ENCODE data around the gene LRTM1.

LRTM1 gene

DNA sequence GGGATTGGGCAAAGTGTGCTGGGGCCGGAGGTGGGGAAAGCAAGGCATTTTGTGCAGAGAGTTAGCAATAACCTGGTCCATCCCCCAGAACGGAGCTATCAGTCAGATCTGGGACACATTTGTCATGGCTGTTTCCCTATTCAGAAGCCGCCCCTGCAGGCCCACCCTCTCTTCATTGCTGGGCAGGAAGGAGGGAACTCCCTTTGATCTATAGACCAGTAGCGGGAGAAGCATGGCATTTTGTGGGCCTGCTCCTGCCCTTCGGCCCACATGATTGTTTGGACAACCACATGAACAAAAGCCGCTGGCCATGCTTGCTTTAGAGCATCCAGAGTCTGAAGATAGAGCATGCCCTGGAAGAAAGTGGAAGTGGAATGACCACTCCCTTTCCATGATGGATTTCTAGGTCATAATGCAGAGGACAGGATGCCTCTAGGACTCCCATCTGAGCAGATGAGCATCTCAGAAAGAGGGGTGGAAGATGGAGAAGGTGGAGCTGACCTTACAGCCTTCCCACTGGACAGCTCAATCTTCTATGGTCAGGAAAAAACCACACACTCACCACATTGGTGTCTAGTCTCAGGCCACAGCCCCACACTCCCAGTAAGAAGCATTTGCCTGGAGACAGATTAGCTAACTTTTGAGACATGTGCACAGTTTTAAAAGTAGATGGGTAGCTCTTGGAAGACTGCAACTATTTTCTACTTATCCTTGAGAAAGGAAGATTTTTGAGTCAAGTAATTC lies 11.9 kb upstream of the LRTM1 start:
- ATAC-seq (no peak), DNase-seq (no peak)

GRCh38 chr3:54936561-54936960 lies 8.7 kb upstream of the LRTM1 start:
- no peak for DNase-seq
- no peak for ATAC-seq

- no peak for ATAC-seq
- DNase-seq, result no peak
Observed at GRCh38 chr3:54935869-54936268, 8.0 kb upstream of the LRTM1 start.

DNA sequence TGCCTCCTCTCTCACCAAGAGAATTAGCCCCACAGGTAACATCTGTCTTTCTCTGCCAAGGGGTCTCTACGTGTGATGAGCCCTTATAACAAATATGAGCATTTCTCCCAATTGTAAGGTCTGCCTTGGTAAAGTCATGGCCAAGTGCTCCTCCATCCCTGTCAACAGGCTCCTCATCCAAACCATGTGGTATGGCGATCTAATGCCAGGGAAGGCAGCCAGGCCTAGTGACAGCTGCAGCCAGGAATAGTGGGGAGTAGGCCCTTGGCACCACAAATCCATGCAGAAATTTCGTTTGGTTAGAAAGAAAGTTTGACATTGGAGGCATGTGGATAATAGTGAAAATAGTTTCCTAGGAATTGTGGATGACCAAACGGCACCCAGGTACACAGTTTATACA lies 4.7 kb upstream of the LRTM1 start:
- ATAC-seq (no peak), DNase-seq (no peak)

- no peak for DNase-seq
- no peak for ATAC-seq
Observed at GRCh38 chr3:54931182-54931581, 3.3 kb upstream of the LRTM1 start.

GRCh38 chr3:54918516-54918915 lies 9.3 kb downstream of the LRTM1 start:
- DNase-seq, result no peak
- no peak for ATAC-seq

- DNase-seq, result no peak
- ATAC-seq, result no peak
Observed at GRCh38 chr3:54917862-54918261, 10.0 kb downstream of the LRTM1 start.

GRCh38 chr3:54917174-54917573 lies 10.7 kb downstream of the LRTM1 start:
- no peak for ATAC-seq
- no peak for DNase-seq

GRCh38 chr3:54916732-54917131 lies 11.1 kb downstream of the LRTM1 start:
- no peak for DNase-seq
- no peak for ATAC-seq

DNA sequence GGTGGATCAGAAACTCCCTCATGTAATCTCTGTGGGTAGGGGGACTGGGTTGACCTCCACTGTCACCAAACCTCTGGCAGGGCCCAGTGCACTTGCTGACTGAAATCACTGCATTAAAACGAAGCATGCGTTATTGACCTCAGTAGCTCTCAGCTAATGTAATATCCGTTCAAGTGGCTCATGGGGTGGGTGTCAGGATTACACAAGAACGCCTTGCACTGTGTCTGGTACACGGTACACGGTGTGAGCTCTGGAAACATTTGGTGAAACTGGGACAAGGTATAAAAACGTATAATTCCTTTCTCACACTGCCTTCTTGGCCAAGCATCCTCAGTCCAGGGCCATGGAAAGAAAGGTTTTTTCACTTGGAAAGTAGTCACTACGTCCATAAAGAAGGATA lies 11.9 kb downstream of the LRTM1 start:
- DNase-seq (no peak), ATAC-seq (no peak)

GRCh38 chr3:54915181-54915580 lies 12.7 kb downstream of the LRTM1 start:
- DNase-seq, result no peak
- ATAC-seq, result no peak

DNA sequence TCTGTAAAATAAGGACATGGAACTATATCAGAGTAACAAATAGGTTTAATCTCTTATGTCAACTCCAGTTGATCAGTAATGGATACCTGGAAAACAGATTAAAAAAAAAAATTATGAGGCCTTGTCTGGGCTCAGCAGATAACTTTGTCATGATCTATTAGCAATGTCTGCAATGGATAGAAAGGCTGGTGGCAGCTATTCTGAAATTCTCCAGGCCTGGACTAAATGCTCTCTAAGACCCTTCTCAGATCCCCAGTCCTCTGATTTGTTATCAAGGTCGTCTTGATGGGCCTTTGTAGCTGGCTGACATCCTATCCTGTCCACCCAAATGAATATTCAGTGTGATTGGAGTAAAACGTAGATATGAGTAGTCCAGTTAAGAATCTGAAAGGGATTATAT lies 13.7 kb downstream of the LRTM1 start:
- DNase-seq (no peak), ATAC-seq (no peak)

GRCh38 chr3:54909191-54909590 lies 18.7 kb downstream of the LRTM1 start:
- ATAC-seq (no peak), DNase-seq (no peak)

- ATAC-seq (no peak), DNase-seq (no peak)
Observed at GRCh38 chr3:54906763-54907162, 21.1 kb downstream of the LRTM1 start.

DNA sequence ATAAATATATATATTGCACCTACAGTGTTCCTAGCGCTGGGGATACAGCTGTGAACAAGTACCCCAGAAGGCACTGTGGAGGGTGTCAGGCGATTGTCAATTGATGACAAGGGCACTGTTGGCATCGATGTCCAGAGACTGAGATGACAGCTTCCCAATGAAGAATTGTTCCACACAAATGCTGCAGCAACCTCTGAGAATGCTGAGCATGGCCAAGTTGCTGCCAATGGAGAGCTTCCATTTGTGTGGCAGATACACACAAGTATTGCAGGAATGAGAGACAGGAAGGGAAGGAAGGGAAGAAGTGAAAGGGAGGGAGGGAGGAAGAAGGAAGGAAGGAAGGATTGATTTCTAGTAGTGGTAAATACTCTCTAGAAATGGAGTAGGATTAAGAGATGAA lies 21.9 kb downstream of the LRTM1 start:
- ATAC-seq, result no peak
- DNase-seq, result no peak

DNA sequence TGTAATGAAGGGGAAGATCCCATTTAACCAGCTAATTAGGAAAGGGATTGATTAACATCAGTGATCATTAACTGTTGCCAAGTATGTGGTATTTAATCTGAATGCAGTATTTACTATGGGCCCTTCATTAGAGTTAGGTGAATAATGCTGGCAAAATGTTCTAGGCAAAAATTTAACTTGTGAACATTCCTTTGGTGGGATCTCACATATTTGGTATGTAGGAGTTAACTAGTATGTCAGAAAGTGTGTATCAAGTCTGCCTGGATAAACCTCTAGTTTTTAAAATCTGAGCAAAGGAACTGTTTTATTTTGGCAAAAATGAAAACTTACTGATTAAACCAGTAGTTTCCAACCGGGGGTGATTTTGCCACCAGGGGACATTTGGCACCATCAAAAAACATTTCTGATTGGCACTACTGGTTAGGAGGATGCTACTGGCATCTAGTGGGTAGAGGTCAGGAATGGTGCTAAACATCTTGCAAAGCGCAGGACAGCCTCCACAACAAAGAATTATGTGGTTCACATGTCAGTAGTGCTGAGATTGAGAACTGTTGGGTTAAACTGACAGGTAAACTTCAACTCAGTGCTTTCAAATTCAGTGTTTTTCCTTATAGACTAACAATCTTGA lies 22.5 kb downstream of the LRTM1 start:
- no peak for ATAC-seq

DNA sequence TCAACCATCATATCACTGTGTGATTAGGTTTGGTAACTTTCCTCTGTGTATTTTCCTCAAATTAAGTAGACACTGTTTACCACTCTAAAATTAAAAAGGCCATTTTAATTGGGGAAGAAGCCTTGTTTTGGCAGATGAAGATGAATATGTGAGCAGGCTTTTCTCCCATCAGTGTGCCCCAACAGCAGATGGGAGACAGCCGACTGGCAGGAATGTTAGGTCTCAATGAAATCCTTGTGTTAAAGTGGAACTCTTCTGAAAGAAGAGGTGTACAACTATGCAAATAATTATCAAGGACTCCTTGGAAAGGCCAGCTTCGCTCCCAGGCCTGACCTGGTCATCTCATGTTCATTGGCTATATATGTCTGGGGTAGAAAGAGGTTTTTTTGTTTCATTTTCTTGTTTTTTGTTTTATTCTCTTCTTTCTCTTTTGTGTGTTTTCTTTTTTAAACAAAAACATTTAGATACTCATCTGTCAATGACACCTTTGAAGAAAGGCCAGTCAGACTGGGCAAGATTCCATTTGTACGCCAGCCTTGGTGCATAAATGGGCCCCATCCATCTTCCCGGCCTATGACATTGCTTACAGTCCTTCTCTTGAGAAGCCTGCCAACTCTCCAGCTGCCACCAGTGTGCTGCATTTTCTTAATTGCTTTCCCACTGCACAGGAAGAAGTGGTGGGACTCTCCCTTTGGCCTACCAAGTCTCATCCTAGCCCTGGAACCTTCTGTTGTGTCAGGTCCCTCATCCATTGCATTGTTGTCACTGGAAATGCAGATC lies 25.8 kb downstream of the LRTM1 start:
- DNase-seq, result no peak
- no peak for ATAC-seq

More for the DNA sequence above, 22.5 kb downstream of the LRTM1 start:
- no peak for DNase-seq

DNA sequence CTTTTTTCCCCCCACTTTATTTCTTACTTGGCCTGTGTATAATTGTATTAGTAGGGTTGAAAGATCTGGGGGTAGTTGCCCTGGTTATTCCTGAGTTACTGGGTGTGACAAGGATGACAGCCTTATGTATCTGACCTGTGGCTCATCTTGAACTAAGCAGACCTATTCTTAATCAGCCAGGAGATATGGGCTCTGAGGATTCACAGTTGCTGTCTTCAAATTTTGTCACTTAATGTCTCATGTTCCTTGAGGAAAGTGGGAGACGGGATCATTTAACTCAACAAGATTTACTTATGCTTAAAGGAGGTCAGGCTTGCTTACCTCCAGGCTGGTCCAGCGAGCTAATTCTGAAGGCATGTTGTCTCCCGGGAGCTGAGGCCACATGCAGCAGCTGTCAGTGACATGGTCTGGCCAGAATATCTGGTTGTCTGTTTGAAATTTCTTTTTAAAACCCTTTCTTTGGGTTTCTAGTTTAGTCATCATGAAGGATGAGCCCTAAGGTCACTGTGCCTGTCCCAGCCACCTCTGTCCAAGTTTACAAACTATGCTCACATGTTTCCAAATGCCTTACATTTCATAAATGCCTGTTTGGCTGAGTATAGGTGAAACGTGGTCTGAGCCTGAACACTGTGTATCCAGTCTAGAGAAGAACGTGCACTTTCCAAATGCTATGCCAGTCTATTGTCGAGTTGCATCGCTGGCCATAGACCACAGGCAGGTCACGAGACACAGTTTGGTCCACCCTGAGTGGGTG lies 26.8 kb downstream of the LRTM1 start:
- DNase-seq, result no peak
- ATAC-seq, result no peak

DNA sequence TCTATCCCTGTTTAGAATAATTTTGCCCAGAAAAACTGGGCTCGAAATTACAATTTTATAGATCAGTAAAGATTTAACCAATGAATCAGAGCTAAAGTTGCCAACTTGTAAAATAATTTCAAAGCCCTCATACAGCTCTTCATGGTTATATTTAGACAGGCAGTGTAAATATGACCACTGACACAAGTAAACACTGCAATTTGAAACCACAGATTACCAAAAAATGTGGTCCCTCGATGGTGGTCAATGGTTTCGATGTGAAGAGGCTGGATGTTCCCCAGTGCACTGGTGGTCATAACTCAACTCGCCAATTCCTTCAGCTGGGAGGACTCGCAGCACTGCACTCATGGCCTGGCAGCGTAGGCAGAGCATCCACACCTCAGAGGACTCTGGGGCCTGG lies 28.6 kb downstream of the LRTM1 start:
- no peak for DNase-seq
- no peak for ATAC-seq

DNA sequence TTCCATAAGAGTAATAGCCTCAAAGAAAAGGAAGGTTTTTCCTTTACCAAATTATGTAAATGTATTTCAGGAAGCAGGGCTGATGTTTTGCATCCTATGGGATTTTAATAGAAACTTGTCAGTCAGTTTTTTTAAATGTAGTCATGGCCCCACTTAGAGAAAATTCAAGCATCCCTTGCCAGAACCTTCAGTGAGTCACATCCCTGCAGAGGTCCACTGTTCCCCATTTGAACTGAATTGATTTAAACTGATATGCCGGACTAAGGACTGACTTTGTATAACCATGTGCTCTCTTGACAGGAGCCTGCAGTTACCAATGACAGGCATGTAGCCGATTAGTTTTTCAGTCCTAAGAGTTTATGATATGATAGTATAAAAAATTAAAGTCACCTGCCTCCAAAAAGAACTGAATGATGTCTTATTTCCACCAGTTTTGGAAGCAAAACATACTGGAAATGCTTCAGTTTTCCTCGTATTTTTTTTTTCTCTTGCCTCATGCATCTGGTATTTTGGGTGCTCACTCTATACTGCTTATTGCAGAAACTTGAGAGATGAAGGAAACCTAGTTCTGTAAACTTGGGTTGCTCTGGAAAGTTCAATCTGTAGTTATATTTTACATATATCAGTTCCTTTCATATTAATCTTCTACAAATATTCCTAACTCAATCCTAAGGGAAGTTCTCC lies 30.7 kb downstream of the LRTM1 start:
- DNase-seq (no peak), ATAC-seq (no peak)

GRCh38 chr3:54895613-54896012 lies 32.2 kb downstream of the LRTM1 start:
- DNase-seq (no peak), ATAC-seq (no peak)

GRCh38 chr3:54892168-54892567 lies 35.7 kb downstream of the LRTM1 start:
- no peak for DNase-seq
- ATAC-seq, result no peak

All from stimulated activated naive CD8-positive, alpha-beta T cell treated with anti-CD3 and anti-CD28 coated beads, Interleukin-15, Interleukin-2, amounts not matched to agents 100 U/mL and 50 U/mL, for 24 hours (primary cell).